ENCODE data around the gene RSU1. TPM values are rescaled to one million over a fixed set of nuclear protein-coding genes. Genes with fewer than 3 reads are reported as not detected.

The RSU1 gene
- total RNA-seq, 1 donor from 2014 or later, result 33.7 TPM

- H3K27ac Mint-ChIP-seq (ENCODE audit: unreplicated experiment), result no peak overlapping the region
- TF ChIP-seq, protein P1, sequence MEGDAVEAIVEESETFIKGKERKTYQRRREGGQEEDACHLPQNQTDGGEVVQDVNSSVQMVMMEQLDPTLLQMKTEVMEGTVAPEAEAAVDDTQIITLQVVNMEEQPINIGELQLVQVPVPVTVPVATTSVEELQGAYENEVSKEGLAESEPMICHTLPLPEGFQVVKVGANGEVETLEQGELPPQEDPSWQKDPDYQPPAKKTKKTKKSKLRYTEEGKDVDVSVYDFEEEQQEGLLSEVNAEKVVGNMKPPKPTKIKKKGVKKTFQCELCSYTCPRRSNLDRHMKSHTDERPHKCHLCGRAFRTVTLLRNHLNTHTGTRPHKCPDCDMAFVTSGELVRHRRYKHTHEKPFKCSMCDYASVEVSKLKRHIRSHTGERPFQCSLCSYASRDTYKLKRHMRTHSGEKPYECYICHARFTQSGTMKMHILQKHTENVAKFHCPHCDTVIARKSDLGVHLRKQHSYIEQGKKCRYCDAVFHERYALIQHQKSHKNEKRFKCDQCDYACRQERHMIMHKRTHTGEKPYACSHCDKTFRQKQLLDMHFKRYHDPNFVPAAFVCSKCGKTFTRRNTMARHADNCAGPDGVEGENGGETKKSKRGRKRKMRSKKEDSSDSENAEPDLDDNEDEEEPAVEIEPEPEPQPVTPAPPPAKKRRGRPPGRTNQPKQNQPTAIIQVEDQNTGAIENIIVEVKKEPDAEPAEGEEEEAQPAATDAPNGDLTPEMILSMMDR (conservative IDR thresholded peaks at IDR 0.05), result no peak
These were observed 29.8 kb downstream of the RSU1 start for GRCh38 chr10:16787361-16787791.

GRCh38 chr10:16780338-16780880 lies 36.8 kb downstream of the RSU1 start:
- H3K4me1 Mint-ChIP-seq, result peaks cover 16% of the 10 kb centered on the region
- no peak overlapping the region for H3K4me3 Mint-ChIP-seq
- no peaks in the 10 kb centered on the region for H3K9me3 Mint-ChIP-seq
- TF ChIP-seq, protein P1 (conservative IDR thresholded peaks at IDR 0.05), result no peak
- H3K27me3 Mint-ChIP-seq (ENCODE audit: low read depth), result no peaks in the 10 kb centered on the region
- no peaks in the 10 kb centered on the region for H3K36me3 Mint-ChIP-seq (ENCODE audit: low read depth)
- H3K27ac Mint-ChIP-seq (ENCODE audit: unreplicated experiment), result no peak overlapping the region
- no peak for DNase-seq (ENCODE audit: low read depth, low spot score)

More at GRCh38 chr10:16787361-16787791, 29.8 kb downstream of the RSU1 start:
- H3K4me1 Mint-ChIP-seq, result peaks cover 17% of the 10 kb centered on the region
- H3K27me3 Mint-ChIP-seq (ENCODE audit: low read depth), result no peaks in the 10 kb centered on the region
- no peak overlapping the region for H3K4me3 Mint-ChIP-seq
- peaks cover 4% of the 10 kb centered on the region for H3K36me3 Mint-ChIP-seq (ENCODE audit: low read depth)
- no peaks in the 10 kb centered on the region for H3K9me3 Mint-ChIP-seq
- DNase-seq (ENCODE audit: low read depth, low spot score), result no peak

- H3K27ac Mint-ChIP-seq (ENCODE audit: unreplicated experiment), result no peak overlapping the region
- H3K4me3 Mint-ChIP-seq, result no peak overlapping the region
- TF ChIP-seq, protein P1 (conservative IDR thresholded peaks at IDR 0.05), result no peak
- H3K4me1 Mint-ChIP-seq, result peaks cover 16% of the 10 kb centered on the region
- no peaks in the 10 kb centered on the region for H3K27me3 Mint-ChIP-seq (ENCODE audit: low read depth)
- H3K9me3 Mint-ChIP-seq, result no peaks in the 10 kb centered on the region
- no peak for DNase-seq (ENCODE audit: low read depth, low spot score)
- H3K36me3 Mint-ChIP-seq (ENCODE audit: low read depth), result no peaks in the 10 kb centered on the region
These were observed 37.8 kb downstream of the RSU1 start for GRCh38 chr10:16779384-16779915.

- no peak overlapping the region for H3K4me3 Mint-ChIP-seq
- no peaks in the 10 kb centered on the region for H3K36me3 Mint-ChIP-seq (ENCODE audit: low read depth)
- peak overlapping the region; percentile 78 for H3K27ac Mint-ChIP-seq (ENCODE audit: unreplicated experiment)
- no peaks in the 10 kb centered on the region for H3K9me3 Mint-ChIP-seq
- peak; percentile 4 for DNase-seq (ENCODE audit: low read depth, low spot score)
- TF ChIP-seq, protein P1 (conservative IDR thresholded peaks at IDR 0.05), result peak; percentile 92
- no peaks in the 10 kb centered on the region for H3K27me3 Mint-ChIP-seq (ENCODE audit: low read depth)
- peaks cover 16% of the 10 kb centered on the region for H3K4me1 Mint-ChIP-seq
These were observed 39.5 kb downstream of the RSU1 start for GRCh38 chr10:16777473-16778370.

GRCh38 chr10:16776896-16777295 lies 40.3 kb downstream of the RSU1 start:
- no peak for DNase-seq (ENCODE audit: low read depth, low spot score)

More at GRCh38 chr10:16776896-16777295, 40.3 kb downstream of the RSU1 start:
- Mint-ChIP-seq H3K27ac (ENCODE audit: unreplicated experiment) (no peak overlapping the region), H3K27me3 (ENCODE audit: low read depth) (no peaks in the 10 kb centered on the region), H3K4me1 (peaks cover 23% of the 10 kb centered on the region), H3K9me3 (no peaks in the 10 kb centered on the region), H3K36me3 (ENCODE audit: low read depth) (no peaks in the 10 kb centered on the region), H3K4me3 (no peak overlapping the region)
- TF ChIP-seq, protein P1 (conservative IDR thresholded peaks at IDR 0.05), result no peak
